ENCODE data around the gene ATP5F1A.

The ATP5F1A gene

GRCh38 chr18:46079336-46079735 is 18.8 kb downstream of the ATP5F1A start:
- in situ Hi-C loops (cut with MboI; ENCODE audit: low sequenced_read_pairs): loop anchor here (10.0 to 25.0 kb wide), 2 partner anchors 135 to 417 kb away; no protein-coding TSS in a partner anchor

GRCh38 chr18:46073474-46074331 is 24.4 kb downstream of the ATP5F1A start:
- in situ Hi-C loops (cut with MboI; ENCODE audit: low sequenced_read_pairs): loop anchor here (10.0 kb wide), 1 partner anchor 129 kb away; no protein-coding TSS in a partner anchor

GRCh38 chr18:46072959-46073358 is 25.1 kb downstream of the ATP5F1A start:
- in situ Hi-C loops (cut with MboI; ENCODE audit: low sequenced_read_pairs): loop anchor here (10.0 kb wide), 1 partner anchor 128 kb away; no protein-coding TSS in a partner anchor

DNA sequence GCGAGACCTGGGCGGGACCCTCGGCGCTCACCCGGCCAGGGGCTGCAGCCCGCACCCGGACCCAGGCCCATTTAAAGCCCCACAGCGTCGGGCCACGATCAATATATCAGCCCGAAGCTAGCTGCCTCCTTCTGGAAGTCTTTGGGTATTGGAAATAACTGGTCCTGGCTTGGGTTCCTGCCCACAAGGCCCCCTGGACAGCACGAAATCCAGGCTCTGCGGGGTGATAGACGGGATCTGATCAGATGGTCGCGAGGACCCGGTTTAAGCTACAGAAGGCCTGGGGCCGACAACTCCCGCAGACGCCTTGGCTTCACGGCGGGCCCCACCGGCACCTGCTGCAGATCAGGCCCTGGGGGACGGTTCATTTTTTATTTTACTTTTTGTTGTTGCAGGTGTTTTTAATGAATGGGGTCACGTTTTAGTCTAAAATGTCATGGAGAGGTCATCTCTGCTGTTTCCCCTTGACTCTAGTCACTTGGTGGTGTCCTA is 25.7 kb downstream of the ATP5F1A start:
- in situ Hi-C loops (cut with MboI; ENCODE audit: low sequenced_read_pairs): loop anchor here (10.0 kb wide), 1 partner anchor 128 kb away; no protein-coding TSS in a partner anchor

DNA sequence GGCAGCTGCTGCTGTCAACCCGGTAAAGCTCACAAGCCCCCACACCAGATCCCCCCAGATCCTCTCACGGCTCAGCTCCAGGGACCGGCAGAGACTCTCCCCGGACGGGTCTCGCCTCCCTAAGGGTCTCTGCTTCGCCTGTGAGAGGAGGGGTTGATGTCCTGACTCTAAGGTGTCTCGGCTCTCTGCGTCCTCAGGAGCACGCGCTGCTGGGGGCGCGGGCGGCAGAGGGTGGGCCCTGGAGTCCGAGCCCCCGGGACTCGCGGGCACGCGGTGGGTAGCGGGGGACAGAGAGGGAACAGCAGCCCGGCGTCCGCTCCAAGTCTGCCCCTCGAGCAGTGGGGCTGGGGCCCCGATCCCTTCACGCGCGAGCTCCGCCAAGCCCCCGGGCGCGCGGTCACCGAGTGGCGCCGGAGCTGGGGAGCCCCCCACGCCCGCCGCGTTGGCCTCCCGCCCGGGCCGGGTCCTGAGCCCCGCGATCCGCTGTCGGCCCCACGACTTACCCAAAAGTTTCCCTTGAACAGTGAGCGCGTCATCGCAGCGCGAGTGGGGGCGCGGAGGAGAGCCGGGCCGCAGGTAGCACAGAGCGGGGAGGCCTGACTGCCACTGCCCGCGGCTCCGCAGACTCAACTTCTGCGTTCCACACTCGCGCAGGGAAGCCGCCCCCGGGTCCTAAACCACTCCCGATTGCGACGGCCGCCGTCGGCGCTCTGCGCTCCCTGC is 26.3 kb downstream of the ATP5F1A start, which contains the start of gene PSTPIP2:
PSTPIP2 (minus strand) TSS at position 608 of the 723 bp plus-strand sequence; CDS start at position 536, 72 bp downstream.
- in situ Hi-C loops (cut with MboI; ENCODE audit: low sequenced_read_pairs): loop anchor here (10.0 kb wide), 1 partner anchor 127 kb away; no protein-coding TSS in a partner anchor

- in situ Hi-C loops (cut with MboI; ENCODE audit: low sequenced_read_pairs): loop anchor here (10.0 kb wide), 1 partner anchor 126 kb away; no protein-coding TSS in a partner anchor
Measured at GRCh38 chr18:46070815-46071652, 27.1 kb downstream of the ATP5F1A start.

DNA sequence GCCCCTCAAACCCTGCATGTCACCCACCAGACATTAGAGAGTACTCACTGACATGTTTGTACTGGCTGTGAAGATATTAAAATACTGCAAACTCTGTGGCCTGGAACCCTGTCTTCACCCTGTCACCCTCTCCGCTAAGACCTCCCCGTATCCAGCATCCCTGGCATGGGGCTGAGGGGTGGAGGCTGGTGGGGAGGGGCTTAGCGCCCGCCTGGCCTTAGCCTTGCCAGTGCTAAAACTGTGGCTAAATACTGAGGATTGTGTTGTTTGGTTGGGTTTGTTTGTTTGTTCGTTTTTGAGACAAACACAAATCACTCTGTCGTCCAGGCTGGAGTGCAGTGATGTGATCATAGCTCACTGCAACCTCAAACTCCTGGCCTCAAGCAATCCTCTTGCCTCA is 27.9 kb downstream of the ATP5F1A start:
- in situ Hi-C loops (cut with MboI; ENCODE audit: low sequenced_read_pairs): loop anchor here (10.0 kb wide), 1 partner anchor 125 kb away; no protein-coding TSS in a partner anchor

- in situ Hi-C loops (cut with MboI; ENCODE audit: low sequenced_read_pairs): no loop called here
Measured at GRCh38 chr18:46069524-46069923, 28.6 kb downstream of the ATP5F1A start.

GRCh38 chr18:46068763-46069162 is 29.3 kb downstream of the ATP5F1A start:
- in situ Hi-C loops (cut with MboI; ENCODE audit: low sequenced_read_pairs): no loop called here

- in situ Hi-C loops (cut with MboI; ENCODE audit: low sequenced_read_pairs): no loop called here
Measured at GRCh38 chr18:46067438-46068007, 30.6 kb downstream of the ATP5F1A start.

GRCh38 chr18:46062781-46063180 is 35.3 kb downstream of the ATP5F1A start:
- in situ Hi-C loops (cut with MboI; ENCODE audit: low sequenced_read_pairs): no loop called here

- in situ Hi-C loops (cut with MboI; ENCODE audit: low sequenced_read_pairs): no loop called here
Measured at GRCh38 chr18:46061796-46062195, 36.3 kb downstream of the ATP5F1A start.

DNA sequence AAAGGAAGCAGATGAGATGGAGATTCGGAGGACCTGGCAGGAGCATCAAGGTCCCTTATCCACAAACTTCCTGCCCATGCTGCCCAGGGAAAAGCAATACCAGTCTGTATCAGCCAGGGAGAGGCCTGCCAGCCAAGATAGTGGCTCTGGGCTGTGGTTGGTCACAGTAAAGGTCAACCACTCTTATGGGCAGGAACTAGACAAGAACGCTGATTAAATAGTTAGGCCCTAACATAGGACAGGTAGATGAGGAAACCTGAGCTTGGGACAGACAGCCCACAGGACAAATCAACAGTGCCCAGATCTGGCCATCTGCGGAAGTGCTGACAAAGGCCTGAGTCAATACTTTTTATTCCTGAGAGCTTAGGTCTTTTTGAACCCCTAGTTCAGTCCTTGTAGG is 36.7 kb downstream of the ATP5F1A start:
- in situ Hi-C loops (cut with MboI; ENCODE audit: low sequenced_read_pairs): no loop called here

DNA sequence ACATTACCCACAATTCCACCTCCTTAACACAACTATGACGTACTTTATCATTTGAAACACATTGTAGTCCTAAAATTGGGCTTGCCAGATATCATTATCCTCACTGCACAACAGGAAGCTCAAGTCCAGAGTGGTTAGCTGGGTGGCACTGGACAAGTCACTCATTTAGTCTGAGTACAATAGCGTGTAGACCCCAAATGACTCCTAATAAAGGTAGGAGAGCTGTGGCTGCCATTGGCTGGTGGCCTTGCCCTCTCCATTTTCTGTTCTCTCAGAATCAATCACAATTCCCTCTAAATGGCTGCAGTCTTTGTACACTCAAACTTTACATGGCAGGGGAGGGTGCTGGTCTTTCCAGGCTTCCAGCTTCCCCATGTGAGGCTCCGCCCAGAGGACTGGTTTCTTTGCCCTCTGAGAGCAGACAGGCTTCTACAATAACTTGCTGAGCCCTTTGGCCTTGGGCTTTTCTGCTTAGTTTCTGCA is 37.7 kb downstream of the ATP5F1A start:
- in situ Hi-C loops (cut with MboI; ENCODE audit: low sequenced_read_pairs): no loop called here

DNA sequence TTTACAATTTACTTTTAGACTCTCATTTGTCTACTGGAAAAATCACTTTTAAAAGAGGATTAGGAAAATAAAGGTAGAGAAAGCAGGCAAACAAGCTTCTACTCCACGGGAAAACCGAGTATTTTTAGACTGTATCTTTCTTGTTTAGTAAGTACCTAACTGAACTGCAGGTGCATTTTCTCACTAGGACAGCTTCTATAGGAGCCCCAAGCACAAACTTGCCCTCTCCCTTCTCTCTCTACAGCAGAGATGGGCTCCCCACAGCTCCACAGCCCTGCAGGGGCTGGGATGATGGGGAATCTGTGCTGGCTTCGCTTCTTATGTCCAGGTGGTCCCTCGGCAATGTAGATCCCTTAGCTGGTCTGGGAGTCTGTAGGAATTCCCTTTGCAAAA is 42.3 kb downstream of the ATP5F1A start:
- in situ Hi-C loops (cut with MboI; ENCODE audit: low sequenced_read_pairs): no loop called here

DNA sequence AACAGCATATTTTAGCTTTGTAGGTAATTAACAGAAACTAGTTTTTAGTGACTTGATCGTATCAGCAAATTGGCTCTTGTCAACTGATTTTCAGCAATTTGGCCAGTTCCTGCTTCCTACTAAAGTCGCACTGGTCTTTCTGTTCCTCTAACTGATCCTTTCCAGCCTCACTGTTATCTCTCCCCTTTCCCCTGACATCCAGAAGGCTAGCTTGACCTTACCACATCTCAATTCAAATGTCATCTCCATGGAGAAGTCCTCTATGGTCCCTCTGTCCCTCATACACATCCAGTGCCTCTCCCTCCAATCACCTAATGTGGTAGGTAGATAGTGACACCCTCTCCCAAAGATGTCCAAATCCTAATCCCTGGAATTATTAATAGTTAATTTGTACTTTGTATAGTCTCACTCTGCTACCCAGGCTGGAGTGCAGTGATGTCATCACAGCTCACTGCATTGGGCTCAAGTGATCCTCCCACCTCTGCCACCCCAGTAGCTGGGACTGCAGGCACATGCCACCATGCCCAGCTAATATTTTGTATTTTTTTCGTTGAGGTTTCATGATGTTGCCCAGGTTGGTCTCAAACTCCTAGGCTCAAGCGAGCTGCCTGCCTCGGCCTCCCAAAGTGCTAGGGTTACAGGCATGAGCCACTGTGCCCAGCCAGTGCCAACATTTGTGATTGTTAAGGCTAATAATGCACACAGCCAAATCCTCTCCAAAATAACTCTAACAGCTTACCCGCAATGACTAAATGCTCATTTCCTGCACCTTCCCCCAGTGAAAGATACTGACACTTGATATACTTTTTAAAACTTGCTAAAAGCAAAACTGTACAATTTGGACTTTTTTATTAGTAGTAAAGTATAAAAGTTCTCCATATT is 42.9 kb downstream of the ATP5F1A start:
- in situ Hi-C loops (cut with MboI; ENCODE audit: low sequenced_read_pairs): no loop called here

DNA sequence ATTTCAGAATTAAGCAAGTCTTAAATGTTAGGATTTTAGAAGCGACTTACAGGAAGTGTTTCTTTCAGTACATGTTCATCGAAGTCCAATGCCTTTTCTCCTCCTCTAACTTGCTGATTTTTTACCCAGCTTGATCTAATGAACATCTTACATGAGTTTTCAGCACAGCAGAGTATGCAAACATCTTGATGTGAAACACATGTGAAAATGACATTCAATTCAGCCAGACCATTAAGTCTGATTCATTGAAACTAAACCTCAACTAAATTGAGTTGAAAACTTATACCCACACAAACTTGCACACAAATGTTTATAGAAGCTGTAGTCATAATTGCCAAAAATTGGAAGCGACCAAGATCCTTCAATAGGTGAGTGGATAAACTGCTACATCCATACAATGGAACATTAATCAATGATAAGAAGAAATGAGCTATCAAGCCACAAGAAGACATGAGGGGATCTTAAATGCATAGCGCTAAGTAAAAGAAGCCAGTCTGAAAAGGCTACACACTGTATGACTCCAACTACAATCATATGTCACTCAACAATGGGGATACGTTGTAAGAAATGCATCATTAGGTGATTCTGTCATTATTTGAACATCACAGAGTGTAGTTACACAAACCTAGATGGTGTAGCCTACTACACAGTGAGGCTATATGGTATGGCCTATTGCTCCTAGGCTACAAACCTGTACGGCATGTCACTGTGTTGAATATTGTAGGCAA is 44.6 kb downstream of the ATP5F1A start:
- in situ Hi-C loops (cut with MboI; ENCODE audit: low sequenced_read_pairs): no loop called here

GRCh38 chr18:46051731-46052461 is 46.2 kb downstream of the ATP5F1A start:
- in situ Hi-C loops (cut with MboI; ENCODE audit: low sequenced_read_pairs): no loop called here
